SK-N-MC (cell line): ENCODE data around the gene PRR19.

Experiments
- EZH2 ChIP-seq: fragments of 200-600 bp; sonication (generic); IDR thresholded peaks from one replicate; pipeline ENCODE4 v1.6.1; 2017; ENCODE audit warnings: antibody characterized with exemption
- FOXP2 ChIP-seq: optimal IDR thresholded peaks from 2 replicates; pipeline ENCODE3; 2011; ENCODE audit warnings: mild to moderate bottlenecking, moderate library complexity; ENCODE audit not compliant: insufficient read depth; ENCODE audit errors: extremely low read length, control extremely low read depth
- POLR2AphosphoS5 ChIP-seq: IDR thresholded peaks from 2 replicates; pipeline ENCODE4 v1.6.1; 2012; ENCODE audit warnings: mild to moderate bottlenecking, low read depth, low read length, borderline replicate concordance

DNA sequence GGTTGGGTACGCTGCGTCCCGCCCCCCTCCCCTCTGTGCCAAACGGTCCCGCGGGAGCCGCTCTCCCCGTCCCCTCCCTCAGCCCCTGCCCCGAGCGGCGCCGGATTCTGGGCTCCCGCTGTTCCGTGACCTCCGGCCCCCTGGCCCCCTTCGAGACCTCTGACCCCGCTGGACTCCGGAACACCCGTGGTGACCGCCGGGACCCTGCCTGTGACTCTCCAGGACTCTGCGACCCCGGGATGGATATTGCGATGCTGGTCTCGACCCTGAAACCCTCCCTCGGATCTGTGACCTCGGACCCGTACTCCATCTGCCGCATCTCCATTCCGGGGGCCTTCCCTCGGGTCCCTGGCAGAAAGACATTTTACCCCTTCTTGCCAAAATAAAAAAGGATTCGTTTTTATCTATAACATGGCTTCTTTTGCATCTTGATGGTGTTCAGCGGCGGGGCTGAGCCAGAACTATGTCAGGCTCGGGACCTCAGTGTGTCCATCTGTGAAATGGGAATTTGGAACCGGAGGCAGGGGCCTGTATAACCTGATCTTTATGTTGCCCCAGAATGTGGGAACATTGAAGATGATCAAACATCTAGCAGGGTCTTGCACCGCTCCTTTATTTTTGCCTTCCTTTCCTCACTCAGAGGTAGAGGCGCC lies 22.8 kb downstream of the PRR19 start:
- no peak for TF ChIP-seq EZH2
- no peak for TF ChIP-seq POLR2AphosphoS5
- TF ChIP-seq FOXP2, result no peak
